GM21423 (cell line): Measurements from ENCODE around the gene TDRD10.

Source experiments
- ATAC-seq: cut with Tn5 transposase; IDR thresholded peaks from one replicate; pipeline ENCODE4 v1.9.1; 2021; ENCODE audit warnings: mild to moderate bottlenecking, moderate library complexity; ENCODE audit not compliant: unreplicated experiment

The TDRD10 gene, protein sequence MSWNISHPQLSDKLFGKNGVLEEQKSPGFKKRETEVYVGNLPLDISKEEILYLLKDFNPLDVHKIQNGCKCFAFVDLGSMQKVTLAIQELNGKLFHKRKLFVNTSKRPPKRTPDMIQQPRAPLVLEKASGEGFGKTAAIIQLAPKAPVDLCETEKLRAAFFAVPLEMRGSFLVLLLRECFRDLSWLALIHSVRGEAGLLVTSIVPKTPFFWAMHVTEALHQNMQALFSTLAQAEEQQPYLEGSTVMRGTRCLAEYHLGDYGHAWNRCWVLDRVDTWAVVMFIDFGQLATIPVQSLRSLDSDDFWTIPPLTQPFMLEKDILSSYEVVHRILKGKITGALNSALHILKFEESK

DNA sequence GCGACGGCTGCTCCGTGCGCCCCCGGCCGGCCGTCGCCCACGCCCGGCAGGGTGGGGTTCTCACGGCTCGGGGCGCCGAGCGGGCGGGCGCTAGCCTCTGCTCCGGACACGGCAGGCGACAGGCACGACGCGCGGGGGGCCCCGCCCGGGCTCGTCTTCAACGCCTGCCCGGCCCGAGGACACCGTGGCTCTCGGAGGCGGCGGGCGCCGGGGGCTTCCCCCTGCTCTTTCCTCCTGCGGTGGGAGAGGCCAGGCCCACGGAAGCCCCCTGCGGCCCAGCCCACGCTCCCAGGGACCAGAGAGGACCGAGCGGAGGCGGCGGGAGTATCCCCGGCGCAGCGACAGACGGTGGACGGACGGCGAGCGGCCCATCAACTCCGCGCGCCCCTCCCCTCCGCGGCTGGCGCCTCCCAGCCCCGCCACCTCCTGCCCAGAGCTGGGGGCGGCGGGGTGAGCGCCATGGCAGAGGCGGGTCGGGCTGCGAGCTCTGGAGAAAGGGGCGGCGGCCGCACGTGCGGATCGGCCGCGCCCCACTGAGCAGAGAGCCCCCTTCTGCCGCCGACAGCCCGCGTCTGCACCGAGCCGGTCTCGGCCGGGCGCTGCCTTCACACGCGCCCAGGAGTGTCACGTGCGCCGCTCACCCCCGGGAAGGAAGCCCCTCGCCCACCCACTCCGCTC lies at the start of gene TDRD10, which contains the start of gene SHE:
TDRD10 (plus strand) TSS at position 154 of the 678 bp plus-strand sequence. CDS start 4,685 bp downstream, outside the sequence.
SHE (minus strand) TSS at position 347 of the 678 bp plus-strand sequence. CDS start 386 bp downstream, outside the sequence.
- ATAC-seq = no peak

DNA sequence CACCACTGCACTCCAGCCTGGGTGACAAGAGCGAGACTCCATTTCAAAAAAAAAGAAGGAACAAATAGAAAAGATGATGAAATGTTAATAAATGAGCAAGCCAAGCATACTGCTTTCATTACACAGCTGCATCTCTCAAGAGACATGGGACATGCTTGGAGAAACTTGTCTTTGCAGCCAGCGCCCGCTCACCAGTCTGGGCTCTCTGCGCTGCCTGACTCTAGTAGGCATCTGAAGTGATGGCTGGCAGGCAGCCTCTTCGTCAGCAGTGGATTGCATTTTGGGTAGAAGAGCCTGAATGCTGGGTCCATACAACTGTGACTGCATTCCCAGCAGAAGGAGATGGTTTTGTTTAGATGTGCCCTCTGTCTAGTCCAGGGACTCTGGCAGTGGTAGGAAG lies 48.9 kb upstream of the TDRD10 start:
- ATAC-seq = no peak

DNA sequence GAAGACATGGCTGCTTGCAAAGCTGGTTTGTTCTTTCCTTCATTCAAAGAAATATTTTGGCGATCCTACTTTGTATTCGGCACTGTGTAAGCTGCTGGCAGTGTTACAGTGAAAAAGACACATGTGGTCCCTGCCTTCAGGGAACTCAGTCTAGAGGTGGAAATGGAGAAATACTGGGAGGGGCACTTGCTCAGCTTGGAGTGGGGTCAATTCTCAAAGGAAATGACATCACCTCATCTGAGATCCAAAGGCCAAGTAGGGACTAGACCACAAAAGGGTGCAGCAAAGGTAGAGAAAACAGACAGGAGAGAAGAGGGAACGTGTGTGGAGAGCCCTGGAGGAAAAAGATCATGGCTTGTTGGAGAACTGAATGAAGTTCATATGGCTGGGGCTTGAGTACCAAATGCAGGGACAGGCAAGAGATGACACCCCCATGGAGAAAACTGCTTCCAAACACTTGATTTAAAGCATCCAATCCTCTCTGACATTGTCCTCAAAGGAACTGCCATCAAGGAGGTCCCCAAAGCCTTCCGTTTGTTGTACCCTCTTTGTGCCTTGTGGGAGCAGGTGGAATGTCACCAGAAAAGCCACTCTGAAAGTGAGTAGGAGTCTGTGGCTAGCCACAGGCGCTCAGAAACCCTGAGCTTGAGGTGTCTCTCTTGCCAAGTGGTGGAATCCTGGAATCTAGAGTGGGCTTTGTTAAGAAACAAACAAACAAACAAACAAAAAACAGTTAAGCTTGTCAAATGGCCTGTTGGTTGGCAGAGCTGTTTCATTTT lies 48.3 kb upstream of the TDRD10 start:
- no peak for ATAC-seq

DNA sequence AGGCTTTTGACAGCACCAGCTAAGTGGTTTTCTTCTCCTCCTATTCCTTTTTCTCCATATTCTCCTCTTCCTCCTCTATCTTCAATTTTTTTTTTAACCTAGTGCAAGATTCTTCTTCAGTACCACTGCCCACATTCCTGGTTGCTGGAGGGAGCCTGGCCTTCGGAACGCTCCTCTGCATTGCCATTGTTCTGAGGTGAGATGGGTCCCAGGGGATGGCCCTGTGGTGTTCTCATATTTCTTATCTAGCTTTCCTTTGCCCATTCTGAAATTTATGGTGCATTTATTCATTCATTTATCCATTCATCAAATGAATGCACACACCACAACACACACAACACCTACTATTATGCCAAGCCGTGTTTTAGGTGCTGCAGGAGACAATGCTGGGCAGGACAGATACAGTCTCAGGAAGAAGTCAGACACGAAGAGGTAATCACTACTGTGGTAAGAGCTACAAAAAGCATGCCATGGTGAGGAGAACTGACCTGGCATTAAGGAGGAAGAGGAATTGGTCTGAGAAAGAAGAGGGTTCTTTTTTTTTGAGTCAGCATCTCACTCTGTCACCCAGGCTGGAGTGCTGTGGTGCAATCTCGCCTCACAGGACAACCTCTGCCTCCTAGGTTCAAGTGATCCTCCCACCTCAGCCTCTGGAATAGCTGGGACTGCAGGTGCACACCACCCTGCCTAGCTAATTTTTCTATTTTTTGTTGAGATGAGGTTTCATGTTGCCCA lies 47.5 kb upstream of the TDRD10 start:
- no peak for ATAC-seq

DNA sequence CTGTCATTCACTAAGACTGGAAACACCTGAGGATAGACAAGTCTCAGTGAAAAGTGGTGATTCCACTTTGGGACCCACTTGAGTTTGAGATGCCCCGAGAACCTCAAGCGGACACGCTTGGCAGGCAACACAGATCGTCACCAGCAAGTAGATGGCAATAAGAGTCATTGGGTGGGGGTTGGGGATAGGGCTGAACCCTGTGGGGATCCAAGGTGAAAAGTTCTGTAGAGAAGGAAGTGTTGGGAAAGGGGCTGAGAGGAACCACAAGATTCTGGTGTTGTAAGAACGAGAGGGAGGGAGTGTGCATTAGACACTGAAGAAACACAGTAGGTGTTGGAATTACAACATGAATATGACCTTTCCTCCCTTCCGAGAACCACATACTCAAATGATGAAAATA lies 45.4 kb upstream of the TDRD10 start:
- no peak for ATAC-seq

DNA sequence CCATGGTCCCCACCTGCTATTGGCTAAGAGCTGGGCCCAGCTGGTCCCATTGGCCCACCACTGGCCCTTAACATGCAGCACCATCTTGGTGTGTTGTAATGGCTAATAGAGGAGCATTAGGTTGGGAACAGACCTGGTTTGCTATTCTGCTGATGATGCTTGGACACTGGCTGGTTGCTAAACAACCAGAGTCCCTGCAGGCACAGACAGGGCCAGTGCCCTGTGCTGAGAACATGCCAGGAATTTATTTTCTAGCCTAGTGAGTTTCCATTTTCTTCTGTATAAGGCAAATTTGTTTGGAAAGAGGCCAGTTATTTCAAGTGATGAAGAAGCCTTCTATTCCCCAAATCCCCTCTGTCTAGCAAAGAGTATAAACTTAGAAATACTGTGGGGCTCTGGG lies 42.9 kb upstream of the TDRD10 start:
- ATAC-seq = no peak

DNA sequence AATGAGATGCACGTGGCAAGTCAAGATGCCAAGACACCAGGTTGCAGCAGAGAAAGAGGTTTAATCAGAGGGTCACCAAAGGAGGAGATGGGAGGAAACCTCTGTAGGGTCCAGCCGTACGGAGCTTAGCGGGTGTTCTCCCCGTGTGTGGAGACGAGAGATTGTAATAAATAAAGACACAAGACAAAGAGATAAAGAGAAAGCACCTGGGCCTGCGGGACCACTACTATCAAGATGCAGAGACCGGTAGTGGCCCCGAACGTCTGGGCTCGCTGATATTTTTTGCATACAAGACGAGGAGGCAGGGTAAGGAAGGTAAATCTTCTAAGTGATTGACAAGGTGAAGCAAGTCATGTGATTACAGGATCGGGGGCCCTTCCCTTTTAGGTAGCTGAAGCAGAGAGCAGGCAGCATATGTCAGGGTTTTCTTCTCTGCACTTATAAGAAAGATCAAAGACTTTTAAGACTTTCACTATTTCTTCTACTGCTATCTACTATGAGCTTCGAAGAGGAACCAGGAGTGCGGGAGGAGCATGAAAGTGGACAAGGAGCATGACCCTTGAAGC lies 41.2 kb upstream of the TDRD10 start:
- ATAC-seq = no peak

DNA sequence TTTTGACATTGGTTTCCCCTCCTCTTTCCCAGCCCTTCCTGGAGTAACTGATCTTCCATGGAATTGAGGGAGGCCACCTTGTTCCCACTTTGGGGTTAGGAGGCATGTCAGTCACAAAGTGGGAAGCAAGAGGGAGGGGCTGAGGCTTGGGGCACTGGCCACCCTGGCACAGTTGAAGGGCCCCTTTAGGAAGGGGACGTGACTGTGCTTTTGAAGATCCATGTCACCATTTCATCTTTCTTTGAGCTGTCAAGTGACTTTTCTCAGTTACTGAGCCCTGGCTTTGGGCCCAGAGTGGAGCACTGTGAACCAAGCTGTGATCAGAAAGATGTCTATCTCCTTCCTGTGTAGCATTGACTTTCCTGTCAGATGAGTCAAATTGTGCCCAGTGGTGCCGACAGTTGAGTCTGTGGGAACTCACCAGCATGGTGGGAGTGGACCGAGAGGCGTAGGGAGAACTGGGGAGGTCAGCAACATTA lies 38.5 kb upstream of the TDRD10 start:
- ATAC-seq = no peak

DNA sequence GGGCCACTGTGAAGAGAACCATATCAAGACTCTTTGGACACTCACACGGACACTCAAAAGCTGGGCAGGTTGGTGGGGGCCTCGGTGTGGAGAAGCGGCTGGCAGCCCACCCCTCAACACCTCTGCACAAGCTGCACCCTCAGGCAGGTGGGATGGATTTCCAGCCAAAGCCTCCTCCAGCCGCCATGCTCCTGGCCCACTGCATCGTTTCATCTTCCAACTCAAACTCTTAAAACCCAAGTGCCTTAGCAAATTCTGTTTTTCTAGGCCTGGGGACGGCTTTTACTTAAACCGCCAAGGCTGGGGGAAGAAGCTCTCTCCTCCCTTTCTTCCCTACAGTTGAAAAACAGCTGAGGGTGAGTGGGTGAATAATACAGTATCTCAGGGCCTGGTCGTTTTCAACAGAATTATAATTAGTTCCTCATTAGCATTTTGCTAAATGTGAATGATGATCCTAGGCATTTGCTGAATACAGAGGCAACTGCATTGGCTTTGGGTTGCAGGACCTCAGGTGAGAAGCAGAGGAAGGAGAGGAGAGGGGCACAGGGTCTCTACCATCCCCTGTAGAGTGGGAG lies 36.3 kb upstream of the TDRD10 start:
- ATAC-seq = no peak

DNA sequence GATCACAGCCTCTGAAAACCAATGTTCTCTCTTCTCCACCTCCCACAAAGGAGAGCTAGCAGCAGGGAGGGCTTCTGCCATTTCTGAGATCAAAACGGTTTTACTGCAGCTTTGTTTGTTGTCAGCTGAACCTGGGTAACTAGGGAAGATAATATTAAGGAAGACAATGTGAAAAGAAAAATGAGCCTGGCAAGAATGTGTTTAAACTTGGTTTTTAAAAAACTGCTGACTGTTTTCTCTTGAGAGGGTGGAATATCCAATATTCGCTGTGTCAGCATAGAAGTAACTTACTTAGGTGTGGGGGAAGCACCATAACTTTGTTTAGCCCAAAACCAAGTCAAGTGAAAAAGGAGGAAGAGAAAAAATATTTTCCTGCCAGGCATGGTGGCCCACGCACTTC lies 35.8 kb upstream of the TDRD10 start:
- no peak for ATAC-seq

DNA sequence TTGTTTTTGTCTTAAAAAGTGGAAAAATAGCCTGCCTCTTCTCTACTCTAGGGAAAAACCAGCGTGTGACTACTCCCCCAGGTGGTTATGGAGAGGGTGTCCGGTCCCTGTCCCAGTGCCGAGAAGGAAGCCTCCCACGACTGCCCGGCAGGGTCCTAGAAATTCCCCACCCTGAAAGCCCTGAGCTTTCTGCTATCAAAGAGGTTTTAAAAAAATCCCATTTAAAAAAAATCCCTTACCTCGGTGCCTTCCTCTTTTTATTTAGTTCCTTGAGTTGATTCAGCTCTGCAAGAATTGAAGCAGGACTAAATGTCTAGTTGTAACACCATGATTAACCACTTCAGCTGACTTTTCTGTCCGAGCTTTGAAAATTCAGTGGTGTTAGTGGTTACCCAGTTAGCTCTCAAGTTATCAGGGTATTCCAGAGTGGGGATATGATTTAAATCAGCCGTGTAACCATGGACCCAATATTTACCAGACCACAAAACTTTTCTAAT lies 35.0 kb upstream of the TDRD10 start:
- no peak for ATAC-seq

DNA sequence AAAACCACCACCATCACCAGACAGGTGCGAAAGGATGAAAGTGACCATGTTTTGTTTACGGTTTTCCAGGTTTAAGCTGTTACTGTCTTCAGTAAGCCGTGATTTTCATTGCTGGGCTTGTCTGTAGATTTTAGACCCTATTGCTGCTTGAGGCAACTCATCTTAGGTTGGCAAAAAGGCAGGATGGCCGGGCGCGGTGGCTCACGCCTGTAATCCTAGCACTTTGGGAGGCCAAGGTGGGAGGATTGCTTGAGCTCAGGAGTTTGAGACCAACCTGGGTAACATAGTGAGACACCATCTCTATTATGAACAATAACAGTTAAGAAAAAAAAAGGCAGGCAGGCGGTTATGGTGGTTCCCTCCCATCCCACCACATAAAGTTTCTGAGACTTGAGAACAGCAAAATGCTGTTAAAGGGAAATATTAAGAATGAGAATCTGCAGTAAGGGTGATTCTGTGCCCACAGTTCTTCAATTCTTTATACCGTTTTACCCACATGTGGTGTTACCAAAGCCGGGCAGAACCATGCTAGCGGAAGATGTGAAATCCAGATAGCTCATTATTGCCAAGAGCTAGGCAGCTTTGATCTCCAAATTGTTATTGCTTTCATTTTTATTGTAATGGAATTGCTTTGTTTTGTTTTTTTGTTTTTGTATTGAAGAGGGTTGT lies 34.5 kb upstream of the TDRD10 start:
- ATAC-seq = no peak

DNA sequence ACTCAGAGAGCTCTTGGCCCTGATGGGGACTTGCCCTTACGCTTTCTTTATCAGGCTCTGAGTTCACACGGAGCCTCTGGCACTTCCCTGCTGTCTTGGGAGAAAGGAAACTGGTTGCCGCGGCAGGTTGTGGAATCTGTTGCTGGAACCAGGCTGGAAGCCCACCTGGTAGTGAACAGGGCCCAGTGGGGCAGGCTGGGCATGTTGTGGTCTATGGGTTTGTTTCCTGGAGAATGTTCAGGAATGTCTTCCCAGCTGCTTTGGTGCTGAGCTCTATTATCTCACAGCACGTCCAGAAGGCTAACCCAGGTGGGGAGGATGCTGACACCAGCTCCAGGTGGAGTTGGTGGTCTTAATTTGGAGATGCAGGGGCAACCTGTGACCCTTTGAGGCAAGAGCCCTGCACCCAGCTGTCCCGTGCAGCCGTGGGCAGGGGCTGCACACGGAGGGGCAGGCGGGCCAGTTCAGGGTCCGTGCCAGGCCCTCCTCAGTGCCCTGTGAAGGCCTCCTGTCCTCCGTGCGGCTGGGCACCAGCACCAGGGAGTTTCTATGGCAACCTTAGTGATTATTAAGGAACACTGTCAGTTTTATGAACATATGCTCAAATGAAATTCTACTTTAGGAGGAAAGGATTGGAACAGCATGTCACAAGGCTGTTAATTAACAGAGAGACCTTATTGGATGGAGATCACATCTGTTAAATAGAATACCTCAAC lies 33.3 kb upstream of the TDRD10 start:
- ATAC-seq = no peak

DNA sequence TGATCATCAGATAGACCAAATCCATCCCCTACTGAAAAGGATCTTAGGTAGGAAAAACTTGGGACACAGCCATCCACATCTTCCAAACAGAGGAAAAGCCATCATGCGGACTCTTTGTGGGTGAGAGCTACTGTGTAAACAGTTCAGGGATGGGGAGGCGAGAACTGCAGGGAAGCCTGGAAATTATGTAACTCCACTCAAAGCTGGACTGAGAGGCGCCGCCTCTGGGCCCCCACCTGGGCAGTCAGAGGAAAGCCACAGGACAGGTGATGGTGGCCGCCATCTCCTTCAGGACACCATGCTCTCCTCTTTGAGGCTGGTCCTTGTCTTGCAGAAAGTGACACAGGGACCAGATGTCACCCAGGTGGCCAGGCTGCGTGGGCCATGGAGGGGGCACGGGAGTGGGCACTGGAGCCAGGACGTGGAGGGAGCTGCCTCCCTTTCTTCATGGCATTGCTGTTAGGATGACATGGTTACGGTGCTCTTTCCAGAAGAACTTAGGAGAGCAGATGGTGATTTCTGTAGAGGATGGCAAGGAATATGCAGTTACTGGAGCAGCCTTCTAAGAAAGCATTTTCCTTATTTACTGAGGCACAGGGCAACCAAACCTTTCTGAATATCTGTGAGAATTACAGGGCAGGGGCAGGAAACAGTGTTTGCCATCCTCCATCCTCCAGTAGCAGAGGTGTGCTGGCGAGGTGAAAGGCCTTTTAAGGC lies 32.0 kb upstream of the TDRD10 start:
- ATAC-seq = no peak

DNA sequence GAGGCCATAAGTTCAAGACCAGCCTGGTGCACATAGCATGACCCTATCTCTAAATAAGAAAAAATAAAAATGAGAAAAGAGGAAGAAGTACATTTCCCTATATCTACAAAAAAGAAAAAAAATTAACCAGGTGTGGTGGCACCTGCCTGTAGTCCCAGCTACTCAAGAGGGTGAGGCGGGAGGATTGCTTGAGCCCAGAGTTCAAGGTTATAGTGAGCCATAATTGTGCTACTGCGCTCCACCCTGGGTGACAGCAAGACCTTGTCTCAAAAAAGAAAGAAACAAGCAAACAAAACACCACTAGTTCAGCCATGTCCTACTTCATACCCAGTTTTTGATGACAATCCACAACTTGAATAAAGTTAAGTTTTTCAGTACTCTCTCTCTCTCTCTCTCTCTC lies 30.7 kb upstream of the TDRD10 start:
- ATAC-seq = no peak

DNA sequence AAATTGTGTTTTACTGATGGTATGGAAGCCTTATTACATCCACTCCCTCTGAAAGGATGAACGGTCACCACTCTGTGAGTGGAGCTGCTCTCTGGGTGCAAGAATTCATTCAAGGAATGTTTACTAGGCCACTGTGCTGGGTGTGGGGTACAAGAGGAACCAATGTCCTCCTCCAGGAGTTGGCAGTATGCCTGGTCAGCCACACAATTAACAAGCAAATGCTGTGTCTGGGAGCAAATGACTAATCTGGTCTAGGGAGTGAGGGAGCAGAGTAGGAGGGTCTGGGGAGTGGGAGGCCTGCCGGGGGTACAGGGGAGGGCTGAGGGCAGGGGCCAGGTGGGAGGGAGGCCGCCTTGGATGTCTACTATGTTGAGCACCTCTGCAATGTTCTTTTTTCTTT lies 27.2 kb upstream of the TDRD10 start:
- no peak for ATAC-seq

DNA sequence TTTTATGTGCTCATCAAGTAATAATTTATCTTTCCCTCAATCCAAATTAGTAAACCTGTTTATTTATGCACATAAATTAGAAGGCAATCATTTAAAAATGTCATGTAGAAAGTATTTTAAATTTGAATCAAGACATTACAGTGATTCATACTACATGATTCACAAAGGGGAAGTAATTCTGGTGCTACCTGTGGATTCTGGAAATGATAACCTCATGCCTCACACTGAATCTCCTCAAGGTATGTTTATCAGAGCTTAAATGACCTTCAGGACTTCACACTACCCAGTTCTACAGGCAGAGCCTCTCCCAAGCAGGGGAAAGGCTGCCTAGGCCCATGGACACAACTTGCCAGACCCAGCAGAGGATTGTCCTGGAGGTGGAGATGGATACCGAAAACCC lies 25.2 kb upstream of the TDRD10 start:
- ATAC-seq = no peak

DNA sequence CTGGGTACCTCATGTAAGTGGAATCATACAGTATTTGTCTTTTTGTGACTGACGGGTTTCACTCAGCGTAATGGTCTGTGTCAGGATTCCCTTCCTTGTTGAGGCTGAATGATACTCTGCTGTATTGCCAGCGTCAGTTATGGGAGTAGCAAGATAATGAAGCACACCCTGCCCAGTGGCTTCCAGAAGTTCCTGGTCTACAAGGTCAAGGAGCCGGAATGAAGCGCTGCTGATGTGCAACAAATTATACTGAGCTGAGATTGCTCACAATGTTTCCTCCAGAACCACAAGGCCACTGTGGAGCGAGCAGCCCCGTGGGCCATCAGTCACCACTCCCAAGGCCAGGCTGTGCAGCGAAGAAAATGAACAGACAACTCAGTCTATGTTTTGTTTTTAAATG lies 24.0 kb upstream of the TDRD10 start:
- ATAC-seq = no peak
